Endothelial cell of umbilical vein (primary cell): Measurements from ENCODE around the gene SAC3D1. TPM values are rescaled to one million over a fixed set of nuclear protein-coding genes. Genes with fewer than 3 reads are reported as not detected.

Experiments used
- BruUV-seq: library from RNA; stranded (reverse); fragments of 400-500 nt; replicated peaks from 2 replicates; lab custom pipeline; 2021; lab: Mats Ljungman, UMichigan
- CTCF ChIA-PET: fragments of 300-600, 350-600 bp; sonication (Branson Sonifier 250); formaldehyde crosslinking; loops from one replicate; lab custom pipeline; 2021; ENCODE audit warnings: antibody characterized with exemption, inconsistent platforms; lab: Charles Lee
- POLR2A ChIA-PET: fragments of 300-600, 350-600 bp; sonication (Branson Sonifier 250); formaldehyde crosslinking; loops from one replicate; lab custom pipeline; 2021; ENCODE audit warnings: antibody characterized with exemption, inconsistent platforms; lab: Charles Lee
- DNase-seq: peaks from one replicate; pipeline ENCODE4 v3.0.0-alpha.2; 2011; ENCODE audit warnings: low read depth, low spot score
- FAIRE-seq: peaks from 2 replicates; lab custom pipeline; 2011; peaks lifted over from hg19 to GRCh38; lab: Jason Lieb, UNC
- H2AFZ ChIP-seq: 2 replicates; pipeline ENCODE4 v1.6.0; 2012; ENCODE audit warnings: low read depth, low read length, control low read depth, inconsistent platforms
- H3K27ac ChIP-seq: 2 replicates; pipeline ENCODE4 v1.5.1; 2011; ENCODE audit warnings: low read depth, mild to moderate bottlenecking, control low read depth, low read length, moderate library complexity; ENCODE audit not compliant: insufficient read depth
- H3K27me3 ChIP-seq, 2 experiments: 2 replicates each; pipeline versions ENCODE4 v1.6.0 to v1.6.1; 2011; ENCODE audit warnings: low read length in 2 of 2, mixed read lengths in 1 of 2; ENCODE audit not compliant: control insufficient read depth in 2 of 2, insufficient read depth in 2 of 2
- H3K36me3 ChIP-seq, 2 experiments: 2 replicates in 1 of 2; 3 replicates in 1 of 2; pipeline ENCODE4 v1.5.1; 2011; ENCODE audit warnings: low read length in 2 of 2, mild to moderate bottlenecking in 1 of 2, moderate library complexity in 1 of 2; ENCODE audit not compliant: control insufficient read depth in 2 of 2, insufficient read depth in 2 of 2; ENCODE audit errors: extremely low read depth in 1 of 2
- H3K4me1 ChIP-seq: 3 replicates; pipeline ENCODE4 v1.5.1; 2011; ENCODE audit warnings: mild to moderate bottlenecking, low read length; ENCODE audit not compliant: control insufficient read depth, insufficient read depth; ENCODE audit errors: extremely low read depth
- H3K4me2 ChIP-seq: 2 replicates; pipeline ENCODE4 v1.6.1; 2011; ENCODE audit warnings: low read length, control low read depth, mixed read lengths; ENCODE audit not compliant: insufficient read depth
- H3K4me3 ChIP-seq, 3 experiments: fragments of 200-600 bp in 1 of 3; sonication (generic), shearing (Covaris generic) in 1 of 3; replicated peaks in 1 of 3; 2 replicates each; pipeline ENCODE4 v1.5.1; 2011 to 2016; ENCODE audit warnings: control low read depth in 3 of 3, low read length in 3 of 3, mild to moderate bottlenecking in 2 of 3, inconsistent platforms in 1 of 3, low read depth in 1 of 3, moderate library complexity in 1 of 3; ENCODE audit not compliant: insufficient read depth in 1 of 3
- H3K79me2 ChIP-seq: 2 replicates; pipeline ENCODE4 v1.6.0; 2012; ENCODE audit warnings: low read length, inconsistent platforms; ENCODE audit not compliant: control insufficient read depth, insufficient read depth
- H3K9ac ChIP-seq: replicated peaks from 2 replicates; pipeline ENCODE3; 2011; ENCODE audit warnings: low read length, control low read depth; ENCODE audit not compliant: insufficient read depth; ENCODE audit errors: extremely low read depth
- H3K9me1 ChIP-seq: replicated peaks from 3 replicates; pipeline ENCODE4 v1.6.0; 2011; ENCODE audit warnings: mild to moderate bottlenecking, low read length; ENCODE audit not compliant: control insufficient read depth, insufficient read depth; ENCODE audit errors: extremely low read depth
- H3K9me3 ChIP-seq: replicated peaks from 2 replicates; pipeline ENCODE4 v1.5.1; 2012; ENCODE audit warnings: low read length, inconsistent platforms; ENCODE audit not compliant: control insufficient read depth, insufficient read depth
- H4K20me1 ChIP-seq: replicated peaks from 2 replicates; pipeline ENCODE3; 2011; ENCODE audit warnings: mild to moderate bottlenecking, low read length; ENCODE audit not compliant: control insufficient read depth, insufficient read depth; ENCODE audit errors: extremely low read depth
- EZH2 ChIP-seq: IDR thresholded peaks from 2 replicates; pipeline ENCODE4 v1.6.1; 2012; ENCODE audit warnings: borderline replicate concordance, low read depth, mild to moderate bottlenecking, moderate library complexity, low read length, inconsistent platforms; ENCODE audit not compliant: severe bottlenecking
- FOS ChIP-seq: IDR thresholded peaks from 2 replicates; pipeline ENCODE4 v1.6.1; 2011; ENCODE audit warnings: mild to moderate bottlenecking, low read length, moderate library complexity, borderline replicate concordance; ENCODE audit not compliant: insufficient read depth
- GATA2 ChIP-seq: IDR thresholded peaks from 2 replicates; pipeline ENCODE4 v1.7.0; 2011; ENCODE audit warnings: low read depth, mild to moderate bottlenecking, moderate library complexity, mixed read lengths, low read length; ENCODE audit not compliant: insufficient read length, insufficient read depth
- JUN ChIP-seq: IDR thresholded peaks from 2 replicates; pipeline ENCODE4 v1.6.1; 2011; ENCODE audit warnings: borderline replicate concordance, low read depth; ENCODE audit not compliant: insufficient read length, insufficient read depth
- MYC ChIP-seq: IDR thresholded peaks from one replicate; pipeline ENCODE4 v1.6.1; 2011; ENCODE audit warnings: mild to moderate bottlenecking, low read depth, low read length
- POLR2A ChIP-seq: IDR thresholded peaks from 2 replicates; pipeline ENCODE4 v1.6.1; 2012; ENCODE audit warnings: low read depth, mild to moderate bottlenecking, control low read depth, low read length
- POLR2AphosphoS5 ChIP-seq: IDR thresholded peaks from 2 replicates; pipeline ENCODE4 v1.6.1; 2012; ENCODE audit warnings: low read depth, mild to moderate bottlenecking, control low read depth, low read length, moderate library complexity; ENCODE audit not compliant: insufficient read depth
- dilution Hi-C: fragments of 300-500 bp; cut with MboI; formaldehyde crosslinking; loops from one replicate; pipeline ENCODE4 v1.15.0; 2019; ENCODE audit warnings: low sequenced_read_pairs; ENCODE audit not compliant: extremely low pct_ligation_motif_present
- intact Hi-C: fragments of 100-400 bp; cut with micrococcal nuclease; formaldehyde crosslinking; loops from one replicate; pipeline ENCODE4 v1.10.0; 2022
- polyA plus RNA-seq, 4 experiments: library from polyadenylated mRNA; depleted of rRNA in 3 of 4; stranded (reverse) in 3 of 4; unstranded in 1 of 4; fragments of >200 nt; gene quantifications; 2 replicates each; pipeline versions ENCODE4 v1.2.1 to v1.2.3, GENCODE V29; 2011 to 2012; ENCODE audit warnings: missing spikeins in 1 of 4
- total RNA-seq: library from RNA; stranded (reverse); gene quantifications from 2 replicates; pipeline ENCODE4 v1.2.3, GENCODE V29; 2021
- TF ChIP-seq, protein P1 (sequence below): IDR thresholded peaks from 2 replicates; pipeline ENCODE4 v1.6.1; 2011; ENCODE audit not compliant: insufficient read depth, insufficient read length
- TF ChIP-seq, protein P2 (sequence below), 2 donors: IDR thresholded peaks; 1 replicate in 1 of 2; 2 replicates in 1 of 2; pipeline ENCODE4 v1.5.1; 2011; ENCODE audit warnings: low read length in 2 of 2, mild to moderate bottlenecking in 2 of 2, moderate library complexity in 2 of 2, control low read depth in 1 of 2, inconsistent platforms in 1 of 2, low read depth in 1 of 2; ENCODE audit not compliant: insufficient read depth in 1 of 2; ENCODE audit errors: extremely low read depth in 1 of 2

SAC3D1 gene
- total and polyA plus RNA-seq, 2 donors (not counting 3 experiments of a cell fraction or from before 2014, with no cell fraction given): 16.6 to 17.0 TPM

DNA sequence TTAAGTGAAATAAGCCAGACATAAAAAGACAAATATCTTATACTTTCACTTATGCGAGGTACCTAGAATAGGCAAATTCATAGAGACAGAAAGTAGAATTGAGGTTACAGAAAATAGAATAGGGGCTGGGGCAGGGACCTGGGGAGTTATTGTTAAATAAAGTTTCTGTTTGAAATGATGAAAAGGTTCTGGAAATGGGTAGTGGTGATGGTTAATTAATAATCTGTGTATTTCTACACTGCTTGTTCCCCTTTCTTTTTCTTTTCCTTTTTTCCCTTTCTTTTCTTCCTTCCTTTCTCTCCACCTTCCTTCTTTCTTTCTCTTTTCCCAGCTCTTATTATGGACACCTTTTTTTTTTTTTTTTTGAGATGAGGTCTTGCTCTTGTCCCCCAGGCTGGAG, 14.5 kb downstream of the SAC3D1 start:
- Histone ChIP-seq H4K20me1 (no peaks in the 10 kb centered on the region), H3K79me2 (no peaks in the 10 kb centered on the region), H3K9me1 (no peaks in the 10 kb centered on the region), H3K4me3 (no peak overlapping the region), H3K27ac (no peak overlapping the region), H2AFZ (no peak overlapping the region), H3K27me3 (no peaks in the 10 kb centered on the region), H3K9me3 (no peaks in the 10 kb centered on the region), H3K36me3 (no peaks in the 10 kb centered on the region), H3K4me2 (no peak overlapping the region), H3K4me1 (no peaks in the 10 kb centered on the region), H3K9ac (no peak overlapping the region)
- DNase-seq: no peak
- CTCF ChIA-PET: no interaction called here
- POLR2A ChIA-PET: interaction anchor here (0.6 kb wide), 2 partner anchors 10 to 177 kb away, joined by 3 to 6 read pairs; partner anchors contain the start of gene EHD1
- no peak for FAIRE-seq
- intact Hi-C loops (no loop called here), dilution Hi-C loops (no loop called here)
- BruUV-seq: no TSS peak
- TF ChIP-seq, protein P1, sequence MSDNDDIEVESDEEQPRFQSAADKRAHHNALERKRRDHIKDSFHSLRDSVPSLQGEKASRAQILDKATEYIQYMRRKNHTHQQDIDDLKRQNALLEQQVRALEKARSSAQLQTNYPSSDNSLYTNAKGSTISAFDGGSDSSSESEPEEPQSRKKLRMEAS: no peak

DNA sequence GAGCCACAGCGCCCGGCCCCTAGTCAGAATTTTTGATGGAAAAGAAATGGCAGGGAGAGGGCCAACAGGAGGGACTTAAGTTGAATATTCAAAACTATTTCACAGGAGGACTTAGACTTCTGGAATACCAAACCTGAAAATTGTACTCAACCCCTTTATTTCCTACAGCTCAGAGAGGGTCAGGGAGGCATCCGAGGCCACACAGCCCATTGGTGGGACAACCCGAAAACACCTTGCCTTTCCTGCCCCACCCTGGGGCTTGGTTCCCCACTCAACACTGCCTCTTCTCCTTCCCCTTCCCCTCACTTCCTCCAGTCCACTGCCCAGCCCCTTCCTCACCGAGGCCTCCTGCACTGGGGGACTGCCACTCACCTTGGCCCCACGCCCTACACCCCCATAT, 16.0 kb downstream of the SAC3D1 start:
- POLR2A ChIA-PET: no interaction called here
- CTCF ChIA-PET: interaction anchor here (1.0 kb wide), 1 partner anchor 19 kb away, joined by 3 read pairs; no protein-coding TSS in a partner anchor
- BruUV-seq: no TSS peak

More for the DNA sequence above, 16.0 kb downstream of the SAC3D1 start:
- TF ChIP-seq JUN (no peak), FOS (no peak), POLR2AphosphoS5 (no peak), MYC (no peak), EZH2 (no peak), POLR2A (no peak), GATA2 (no peak)
- TF ChIP-seq, protein P1: no peak
- TF ChIP-seq, protein P2, sequence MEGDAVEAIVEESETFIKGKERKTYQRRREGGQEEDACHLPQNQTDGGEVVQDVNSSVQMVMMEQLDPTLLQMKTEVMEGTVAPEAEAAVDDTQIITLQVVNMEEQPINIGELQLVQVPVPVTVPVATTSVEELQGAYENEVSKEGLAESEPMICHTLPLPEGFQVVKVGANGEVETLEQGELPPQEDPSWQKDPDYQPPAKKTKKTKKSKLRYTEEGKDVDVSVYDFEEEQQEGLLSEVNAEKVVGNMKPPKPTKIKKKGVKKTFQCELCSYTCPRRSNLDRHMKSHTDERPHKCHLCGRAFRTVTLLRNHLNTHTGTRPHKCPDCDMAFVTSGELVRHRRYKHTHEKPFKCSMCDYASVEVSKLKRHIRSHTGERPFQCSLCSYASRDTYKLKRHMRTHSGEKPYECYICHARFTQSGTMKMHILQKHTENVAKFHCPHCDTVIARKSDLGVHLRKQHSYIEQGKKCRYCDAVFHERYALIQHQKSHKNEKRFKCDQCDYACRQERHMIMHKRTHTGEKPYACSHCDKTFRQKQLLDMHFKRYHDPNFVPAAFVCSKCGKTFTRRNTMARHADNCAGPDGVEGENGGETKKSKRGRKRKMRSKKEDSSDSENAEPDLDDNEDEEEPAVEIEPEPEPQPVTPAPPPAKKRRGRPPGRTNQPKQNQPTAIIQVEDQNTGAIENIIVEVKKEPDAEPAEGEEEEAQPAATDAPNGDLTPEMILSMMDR (IDR thresholded peaks at IDR 0.05; ENCODE audit: extremely low read depth in 1 of 2, insufficient read depth in 1 of 2, low read depth in 1 of 2, low read length in 2 of 2): no peak
- no peaks in the 10 kb centered on the region for H3K79me2 ChIP-seq
- H3K4me2 ChIP-seq: no peak overlapping the region
- FAIRE-seq (no peak), DNase-seq (no peak)
- no peaks in the 10 kb centered on the region for H3K9me1 ChIP-seq
- H4K20me1 ChIP-seq: no peaks in the 10 kb centered on the region
- H3K27me3 ChIP-seq: no peaks in the 10 kb centered on the region
- no peaks in the 10 kb centered on the region for H3K4me1 ChIP-seq
- no peaks in the 10 kb centered on the region for H3K9me3 ChIP-seq
- no peak overlapping the region for H3K4me3 ChIP-seq
- H3K36me3 ChIP-seq: no peaks in the 10 kb centered on the region
- no peak overlapping the region for H3K9ac ChIP-seq
- H3K27ac ChIP-seq: no peak overlapping the region
- no peak overlapping the region for H2AFZ ChIP-seq
- intact Hi-C loops (no loop called here), dilution Hi-C loops (no loop called here)
